ENCODE data around the gene GALNT16. TPM values are rescaled to one million over a fixed set of nuclear protein-coding genes. Genes with fewer than 3 reads are reported as not detected.

The GALNT16 gene
- total RNA-seq, 1 experiment from 2014 or later: 0.33 TPM

- Histone ChIP-seq H3K4me1 (ENCODE audit: insufficient read depth, low read length) (no peaks in the 10 kb centered on the region), H4K20me1 (ENCODE audit: low read length) (no peaks in the 10 kb centered on the region), H3K27ac (ENCODE audit: low read length) (no peak overlapping the region), H3K27me3 (ENCODE audit: low read length) (no peaks in the 10 kb centered on the region), H3K4me2 (ENCODE audit: low read length) (no peak overlapping the region), H2AFZ (ENCODE audit: low read length) (no peak overlapping the region), H3K4me3 (ENCODE audit: low read length) (no peak overlapping the region), H3K9me3 (ENCODE audit: low read length) (no peaks in the 10 kb centered on the region), H3K9ac (ENCODE audit: low read length) (no peak overlapping the region), H3F3A (ENCODE audit: low read length, unreplicated experiment) (no peaks in the 10 kb centered on the region), H3K79me2 (ENCODE audit: low read length) (no peaks in the 10 kb centered on the region), H3K36me3 (ENCODE audit: low read depth, low read length) (peaks cover 34% of the 10 kb centered on the region), H3K9me2 (replicated peaks; ENCODE audit: low read length) (no peaks in the 10 kb centered on the region)
- no peak for DNase-seq
- intact Hi-C loops (cut with micrococcal nuclease): no loop called here
- no peak for TF ChIP-seq CTCF (conservative IDR thresholded peaks at IDR 0.05; ENCODE audit: low read depth, low read length)
- TF ChIP-seq EZH2phosphoT487 (IDR thresholded peaks at IDR 0.05; ENCODE audit: borderline replicate concordance, low read length): no peak
- no peak for TF ChIP-seq EZH2 (IDR thresholded peaks at IDR 0.05; ENCODE audit: low read length, unreplicated experiment)
- no TSS peak for BruUV-seq (replicated peaks)
- POLR2A ChIA-PET (ENCODE audit: unreplicated experiment): no interaction called here
- CTCF ChIA-PET: no interaction called here
- no peak for ATAC-seq
Measured at GRCh38 chr14:69375182-69375581, 115.2 kb downstream of the GALNT16 start.

DNA sequence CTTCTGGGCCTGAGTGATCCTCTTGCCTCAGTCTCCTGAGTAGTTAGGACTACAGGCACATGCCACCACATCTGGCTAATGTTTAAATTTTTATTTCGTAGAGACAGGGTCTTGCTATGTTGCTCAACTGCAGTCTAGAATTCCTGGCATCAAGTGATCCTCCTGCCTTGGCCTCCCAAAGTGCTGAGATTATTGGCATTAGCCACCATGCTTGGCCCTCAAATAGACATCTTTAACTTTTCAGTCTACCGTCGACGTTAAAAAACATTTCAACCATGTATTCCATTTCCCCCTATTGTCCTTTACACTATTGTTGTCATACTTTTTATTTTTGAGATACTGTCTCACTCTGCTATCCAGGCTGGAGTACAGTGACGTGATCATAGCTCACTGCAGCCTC, 115.8 kb downstream of the GALNT16 start:
- POLR2A ChIA-PET (ENCODE audit: unreplicated experiment): no interaction called here
- no peak for ATAC-seq
- H3K9me2 ChIP-seq (replicated peaks; ENCODE audit: low read length): no peaks in the 10 kb centered on the region

More for the DNA sequence above, 115.8 kb downstream of the GALNT16 start:
- no peak overlapping the region for H3K4me3 ChIP-seq (ENCODE audit: low read length)
- no peak for TF ChIP-seq CTCF (conservative IDR thresholded peaks at IDR 0.05; ENCODE audit: low read depth, low read length)
- TF ChIP-seq EZH2phosphoT487 (IDR thresholded peaks at IDR 0.05; ENCODE audit: borderline replicate concordance, low read length): no peak
- H3K36me3 ChIP-seq (ENCODE audit: low read depth, low read length): peaks cover 38% of the 10 kb centered on the region
- H3K9ac ChIP-seq (ENCODE audit: low read length): no peak overlapping the region
- 0 out of 2 replicates have a peak, but pooled peaks cover 4% of the 10 kb centered on the region for H4K20me1 ChIP-seq (ENCODE audit: low read length)
- H3K4me1 ChIP-seq (ENCODE audit: insufficient read depth, low read length): no peaks in the 10 kb centered on the region
- H3K4me2 ChIP-seq (ENCODE audit: low read length): no peak overlapping the region
- DNase-seq: no peak
- no peak overlapping the region for H2AFZ ChIP-seq (ENCODE audit: low read length)
- BruUV-seq (replicated peaks): no TSS peak
- H3K27me3 ChIP-seq (ENCODE audit: low read length): no peaks in the 10 kb centered on the region
- H3K27ac ChIP-seq (ENCODE audit: low read length): no peak overlapping the region
- 0 out of 2 replicates have a peak, but pooled peaks cover 3% of the 10 kb centered on the region for H3K79me2 ChIP-seq (ENCODE audit: low read length)
- intact Hi-C loops (cut with micrococcal nuclease): no loop called here
- no peaks in the 10 kb centered on the region for H3F3A ChIP-seq (ENCODE audit: low read length, unreplicated experiment)
- H3K9me3 ChIP-seq (ENCODE audit: low read length): no peaks in the 10 kb centered on the region
- CTCF ChIA-PET: no interaction called here

Data from PC-3 (cell line).